GM19452 (cell line): ENCODE data around the gene CCR5AS.
"Not testable (repeated sequence)": the region's sequence is repeated elsewhere in the genome, so short reads cannot be mapped to it uniquely, and the experiment has no call there.

Experiments used
- ATAC-seq: cut with Tn5 transposase; IDR thresholded peaks from one replicate; pipeline ENCODE4 v1.9.1; 2021; ENCODE audit not compliant: unreplicated experiment

The CCR5AS gene

DNA sequence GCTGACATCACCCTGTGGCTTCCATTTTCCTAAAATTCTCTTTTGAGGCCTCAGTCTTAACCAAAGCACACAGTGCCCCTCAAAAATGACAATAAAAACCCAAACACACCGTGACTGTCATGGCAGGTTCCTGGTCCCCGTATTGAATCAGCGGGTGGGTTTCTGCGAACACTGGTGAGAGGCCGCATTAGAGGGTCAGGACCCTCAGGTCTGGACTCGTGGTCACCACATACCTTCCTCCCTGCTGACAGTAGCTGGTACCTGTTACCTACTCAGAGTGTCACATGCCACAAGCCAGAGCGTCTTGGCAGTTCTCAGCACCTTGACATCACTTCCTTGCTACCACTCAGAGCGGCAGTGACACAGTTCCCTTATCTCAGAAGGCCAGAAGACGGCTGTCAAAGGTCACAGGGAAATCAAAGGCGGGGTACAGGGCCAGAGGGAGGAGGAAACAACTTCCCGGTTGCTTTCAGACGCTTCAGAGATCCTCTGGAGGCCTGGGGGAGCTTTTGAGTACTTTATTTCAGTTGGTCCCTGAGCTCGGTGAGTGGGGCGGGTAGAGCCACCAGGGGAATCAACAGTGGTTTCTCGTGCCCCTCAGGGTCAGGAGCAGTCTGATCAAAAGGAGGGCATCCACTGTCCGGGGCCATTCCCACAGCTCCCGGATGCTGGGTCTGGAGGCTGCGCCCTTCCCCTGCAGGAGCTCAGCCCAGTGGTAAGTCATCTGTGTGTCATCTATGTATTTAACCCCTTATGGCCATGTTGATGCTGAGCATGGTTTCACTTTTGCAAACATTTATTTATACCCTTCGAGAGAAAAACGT, at the start of gene CCR5AS, which contains the start of gene CCRL2:
TSS of gene CCR5AS (minus strand) at position 279 of the 824 bp plus-strand sequence.
TSS of gene CCRL2 (plus strand) at position 472 of the 824 bp plus-strand sequence. CDS start 821 bp downstream, outside the sequence.
- no peak for ATAC-seq

DNA sequence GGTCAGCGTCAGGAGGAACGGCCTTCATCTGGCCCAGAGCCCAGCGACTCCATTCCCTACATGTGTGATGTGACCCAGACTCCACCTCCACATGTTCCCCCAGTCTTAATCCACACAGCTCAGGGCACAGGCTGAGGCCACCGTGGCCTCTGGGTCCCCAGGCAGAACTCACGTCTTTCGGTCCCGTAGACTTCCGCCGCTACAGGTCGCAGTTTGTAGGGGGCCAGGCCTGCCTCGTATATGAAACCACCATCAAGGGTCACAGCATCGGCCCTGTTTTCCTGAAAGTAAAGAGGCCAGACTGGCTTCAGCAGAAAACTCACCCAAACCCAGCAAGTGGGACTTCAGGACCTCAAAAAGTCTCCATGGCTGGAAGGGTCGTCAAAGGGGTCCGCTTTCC, 49.3 kb upstream of the CCR5AS start:
- ATAC-seq = no peak

DNA sequence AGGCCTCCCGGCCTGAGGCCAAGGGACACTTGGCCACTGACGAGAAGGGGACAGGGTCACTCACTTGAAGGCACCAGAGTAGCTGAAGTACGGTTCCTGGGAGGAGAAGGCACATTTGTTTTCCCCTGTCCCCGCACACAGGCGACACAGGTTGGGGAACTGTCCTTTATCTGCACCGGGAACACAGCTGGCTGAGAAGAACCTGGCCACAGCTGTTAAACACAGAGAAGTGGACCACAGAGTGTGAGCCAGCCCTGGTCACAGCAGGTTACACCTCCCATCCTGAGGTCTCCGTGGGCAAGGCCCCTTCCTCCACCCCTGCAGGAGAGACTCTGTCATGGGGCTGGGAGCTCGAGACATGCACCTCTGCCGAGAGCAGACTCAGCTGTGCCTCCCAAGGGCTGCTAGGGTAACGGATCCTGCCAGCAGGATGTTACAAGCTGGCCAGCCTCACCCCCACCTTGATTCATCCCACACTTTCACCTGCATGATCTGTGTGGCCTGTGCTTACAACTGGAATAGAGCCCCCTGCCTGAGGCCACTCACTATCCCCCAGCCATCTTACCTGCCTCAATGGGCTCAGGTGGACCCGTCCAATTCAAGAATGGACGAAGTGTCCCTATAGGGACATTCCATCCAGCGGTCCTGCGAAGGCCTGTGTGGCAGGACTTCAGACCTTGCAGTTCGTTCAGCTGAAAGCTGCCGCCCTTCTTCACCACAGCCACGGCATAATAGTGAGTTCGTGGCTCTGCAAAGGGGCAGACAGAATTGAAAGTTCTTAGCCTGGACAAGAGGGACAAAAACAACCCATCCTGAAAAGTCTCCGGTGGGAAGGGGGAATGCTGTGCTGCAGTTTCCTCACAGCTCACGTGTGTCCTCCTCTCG, 48.6 kb upstream of the CCR5AS start:
- no peak for ATAC-seq

DNA sequence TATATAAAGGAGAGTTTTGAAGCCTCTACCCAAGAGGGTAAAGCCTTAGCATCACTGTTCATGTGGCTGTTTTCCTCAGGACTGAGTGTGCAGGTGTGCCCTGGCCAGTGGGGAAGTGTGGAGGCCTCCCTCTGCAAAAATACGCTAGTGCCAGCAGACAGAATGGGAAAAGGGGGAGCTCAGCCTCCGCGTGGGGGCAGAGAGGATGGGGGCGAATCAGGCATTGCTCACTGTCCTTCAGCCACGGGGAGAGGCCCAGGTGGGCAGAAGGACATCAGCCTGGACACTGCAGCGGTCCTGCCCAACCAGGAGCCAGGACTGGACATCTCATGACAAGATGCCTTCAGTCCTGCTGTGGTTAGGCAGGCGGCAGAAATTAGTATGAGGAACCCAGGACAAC, 47.7 kb upstream of the CCR5AS start:
- no peak for ATAC-seq

DNA sequence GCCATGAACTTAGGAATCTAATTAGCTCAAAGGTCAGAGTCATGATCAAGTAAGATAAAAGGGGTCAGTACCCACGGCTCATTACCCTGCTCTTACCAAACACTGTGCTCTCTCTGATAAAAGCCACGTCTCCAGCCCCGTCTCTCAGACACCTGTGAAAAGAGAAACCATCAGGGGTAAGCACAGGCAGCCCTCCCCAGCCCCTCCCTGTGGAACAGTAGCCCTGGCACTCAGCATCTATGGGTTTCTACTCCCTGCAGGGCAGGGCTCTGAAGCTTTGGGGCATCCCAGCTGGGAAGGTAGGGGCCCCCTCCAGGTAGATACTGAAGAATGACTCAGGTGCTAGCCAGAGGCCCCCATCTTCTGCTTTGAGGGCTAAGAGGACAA, 47.3 kb upstream of the CCR5AS start:
- ATAC-seq = no peak

DNA sequence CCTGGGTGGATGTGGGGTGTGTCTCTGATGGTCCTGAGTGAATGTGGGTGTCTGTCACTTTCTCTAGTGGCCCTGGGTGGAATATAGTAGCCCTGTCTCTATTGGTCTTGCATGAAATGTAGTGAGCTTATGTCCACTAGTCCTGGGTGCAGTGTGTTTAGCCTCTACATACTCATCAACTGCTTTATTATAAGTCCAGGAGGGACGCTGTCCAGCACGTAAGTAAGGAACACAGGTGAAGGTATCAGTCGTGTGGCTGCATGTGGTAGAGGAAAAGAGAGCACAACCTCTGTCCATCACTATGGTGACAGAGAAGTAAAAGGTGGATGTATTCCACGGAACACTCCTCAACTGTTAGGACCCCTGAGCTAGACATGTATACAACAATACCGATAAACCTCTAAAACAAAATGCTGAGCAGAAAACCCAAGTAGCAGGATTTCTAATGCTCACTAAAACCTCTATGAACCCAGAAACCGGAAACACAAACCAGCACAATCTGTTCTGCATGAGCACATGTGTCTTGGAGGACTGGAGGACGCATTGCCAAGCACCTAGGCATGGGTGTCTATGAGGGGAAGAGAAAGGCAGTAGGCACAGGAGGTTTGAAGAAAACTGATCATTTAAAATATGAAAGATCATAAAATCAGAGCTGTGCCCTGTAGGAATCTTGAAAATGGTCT, 46.8 kb upstream of the CCR5AS start:
- no peak for ATAC-seq

DNA sequence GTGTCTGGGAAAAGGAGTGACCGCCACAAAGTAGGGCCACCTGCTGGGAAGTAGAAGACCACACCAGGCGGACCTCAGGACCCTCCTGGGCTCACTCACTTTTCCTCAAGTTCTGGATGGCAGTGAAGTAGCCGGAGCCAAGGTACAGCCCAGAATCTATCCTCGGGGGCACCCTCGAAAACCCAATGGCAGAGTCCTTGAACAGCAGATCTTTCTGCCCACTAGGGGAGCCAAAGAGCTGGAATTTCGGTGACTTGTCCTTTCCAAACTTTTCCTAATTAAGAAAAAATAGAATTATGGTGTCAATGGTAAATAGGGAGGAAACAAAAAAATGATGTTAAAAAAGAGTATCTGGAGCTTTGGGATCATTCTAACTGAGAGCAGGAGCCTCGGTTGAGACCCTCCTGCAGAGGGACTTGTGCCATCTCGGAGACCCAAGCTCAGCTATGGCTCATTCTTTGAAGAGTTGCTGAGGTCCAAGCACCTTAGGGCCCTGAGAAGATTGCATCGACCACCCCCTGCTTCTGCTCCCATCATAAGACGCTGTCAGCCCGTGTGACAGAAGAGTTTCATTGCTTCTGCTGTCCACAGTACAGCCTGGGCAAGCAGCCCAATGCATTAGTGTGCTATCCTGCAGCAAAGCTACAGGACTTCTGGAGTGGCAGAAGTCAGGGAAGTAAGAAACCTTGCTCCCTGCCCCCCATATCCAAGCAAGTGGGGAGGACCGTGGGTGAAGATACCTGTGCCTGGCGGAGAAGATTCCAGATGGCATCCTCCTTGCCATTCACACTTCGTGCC, 43.1 kb upstream of the CCR5AS start:
- ATAC-seq = no peak

DNA sequence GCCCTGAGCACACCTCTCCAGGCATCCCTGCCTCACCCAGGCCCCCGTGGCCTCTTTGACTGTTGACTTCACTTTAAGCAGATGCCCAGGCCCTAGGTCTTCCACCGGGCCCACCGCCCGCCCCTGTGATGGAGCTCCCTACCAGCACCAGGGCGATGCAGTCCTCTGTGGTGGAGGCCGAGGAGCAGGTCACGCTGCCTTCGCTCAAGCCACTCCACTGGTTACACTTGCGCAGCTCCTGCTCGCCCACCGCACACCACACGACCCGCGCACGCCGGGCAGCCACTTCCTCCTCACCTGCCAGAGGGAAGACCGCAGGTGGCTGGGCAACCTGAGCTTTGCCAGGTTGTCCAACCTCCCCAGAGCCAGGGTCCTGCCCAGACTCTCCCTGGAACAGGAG, 41.9 kb upstream of the CCR5AS start:
- ATAC-seq = no peak

DNA sequence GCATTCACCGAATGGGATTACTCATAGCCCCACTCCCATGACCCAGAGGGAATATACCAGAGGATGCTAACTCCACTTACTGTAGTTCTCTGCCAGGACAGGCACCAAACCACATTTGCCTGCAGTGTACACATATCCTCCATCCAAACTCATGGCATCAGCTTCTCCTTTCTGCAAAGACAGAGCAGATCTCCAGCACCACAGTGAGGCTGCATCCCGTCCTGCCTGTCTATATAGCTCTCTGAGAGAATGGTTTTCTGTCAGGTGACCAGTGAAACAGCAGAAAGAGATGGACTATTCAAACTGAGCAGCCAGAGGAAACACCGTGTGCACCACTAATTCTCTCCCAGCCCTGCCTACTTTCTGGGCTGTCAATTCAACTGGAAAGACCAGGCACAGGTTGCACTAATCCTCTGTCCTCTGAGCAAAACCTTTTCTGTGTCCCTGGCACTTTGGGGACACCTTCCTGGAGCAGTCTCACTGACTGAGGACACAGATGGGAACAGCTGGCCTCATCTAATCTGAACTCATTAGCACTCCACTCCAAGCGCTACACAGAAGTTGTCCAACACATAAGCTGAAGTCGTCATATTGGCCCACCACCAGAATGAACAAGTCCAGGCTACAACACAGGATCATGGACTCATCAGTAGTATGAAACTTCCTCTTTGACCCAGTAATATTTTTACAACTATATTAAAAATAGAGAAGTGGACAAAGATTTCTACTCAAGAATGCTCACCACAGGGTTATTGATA, 40.5 kb upstream of the CCR5AS start:
- no peak for ATAC-seq

DNA sequence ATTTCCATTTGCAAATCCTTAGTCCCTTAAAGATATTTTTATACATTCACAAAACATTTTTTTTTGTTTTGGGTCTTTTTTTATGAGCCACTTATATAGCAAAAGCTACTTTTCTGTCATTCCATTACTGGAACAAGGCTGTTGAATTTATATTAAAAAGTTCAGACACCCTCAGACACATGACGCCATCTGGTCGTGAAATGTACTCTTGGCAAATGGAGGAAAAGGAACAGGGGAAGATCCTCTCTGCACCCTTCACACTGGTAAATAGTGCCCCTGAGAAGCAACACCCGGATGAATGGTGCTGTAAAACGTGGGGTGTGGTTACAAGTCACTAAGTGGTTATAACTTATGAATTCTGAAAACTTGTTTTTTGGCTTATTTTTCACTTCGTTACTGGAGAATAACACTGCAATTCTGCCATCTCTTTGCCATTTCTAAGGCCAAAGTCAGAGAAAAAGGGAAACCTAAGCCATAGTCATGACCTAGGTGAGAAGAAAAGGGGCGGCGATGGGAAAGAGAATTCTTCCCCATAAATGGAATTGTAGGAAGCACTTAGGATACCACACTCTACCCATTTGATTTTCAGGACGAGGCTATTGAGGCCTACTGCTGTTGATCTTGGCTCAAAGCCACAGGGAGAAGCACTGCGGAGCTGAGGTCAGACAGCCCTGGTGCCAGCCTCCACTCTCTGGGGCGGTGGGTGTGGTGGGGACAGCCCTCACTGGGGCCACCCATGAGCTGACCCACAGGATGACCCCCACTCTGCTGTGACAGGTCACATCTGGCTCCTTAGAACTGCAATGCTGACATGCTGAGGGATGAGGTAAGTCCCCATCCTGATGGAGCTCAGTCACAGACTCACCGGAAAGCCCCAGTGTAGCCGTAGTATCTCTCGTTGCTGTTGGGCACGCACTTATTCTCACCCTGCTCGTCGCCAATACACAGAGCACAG, 36.0 kb upstream of the CCR5AS start:
- no peak for ATAC-seq

DNA sequence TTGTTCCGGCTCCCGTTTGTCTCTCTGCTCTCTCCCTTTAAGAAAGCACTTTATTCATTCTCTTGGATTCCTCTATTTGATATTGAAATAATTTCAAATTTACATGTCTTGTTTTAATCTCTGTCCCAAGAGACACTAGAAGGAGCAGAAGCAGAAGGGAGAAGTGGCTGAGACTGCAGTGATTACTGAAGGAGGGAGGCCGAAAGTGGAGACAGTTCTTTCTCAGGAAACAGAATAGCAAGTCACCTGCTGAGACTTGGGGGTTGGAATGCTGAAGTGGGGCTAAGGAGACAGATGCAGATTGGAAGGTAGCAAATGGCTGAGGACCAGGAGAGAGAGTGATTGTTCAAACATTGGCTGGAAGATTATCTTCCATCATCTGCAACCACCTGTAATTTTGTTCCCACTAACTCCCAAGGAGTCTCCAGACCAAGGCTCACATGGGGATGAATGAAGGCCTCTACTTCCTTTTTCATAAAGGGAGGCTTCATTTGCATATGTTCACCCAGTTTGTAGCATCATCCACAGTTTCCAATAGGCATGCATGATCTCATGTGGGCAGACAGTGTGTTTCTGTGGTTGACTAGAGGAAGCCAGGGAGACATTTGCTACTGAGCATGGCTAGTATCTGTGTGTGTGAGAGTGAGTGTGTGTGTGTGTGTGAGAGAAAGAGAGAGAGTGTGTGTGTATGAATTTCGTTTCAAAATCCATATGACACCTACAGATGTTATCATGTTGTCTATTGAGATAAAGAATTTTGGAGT, 33.8 kb upstream of the CCR5AS start:
- ATAC-seq = peak; percentile 85

DNA sequence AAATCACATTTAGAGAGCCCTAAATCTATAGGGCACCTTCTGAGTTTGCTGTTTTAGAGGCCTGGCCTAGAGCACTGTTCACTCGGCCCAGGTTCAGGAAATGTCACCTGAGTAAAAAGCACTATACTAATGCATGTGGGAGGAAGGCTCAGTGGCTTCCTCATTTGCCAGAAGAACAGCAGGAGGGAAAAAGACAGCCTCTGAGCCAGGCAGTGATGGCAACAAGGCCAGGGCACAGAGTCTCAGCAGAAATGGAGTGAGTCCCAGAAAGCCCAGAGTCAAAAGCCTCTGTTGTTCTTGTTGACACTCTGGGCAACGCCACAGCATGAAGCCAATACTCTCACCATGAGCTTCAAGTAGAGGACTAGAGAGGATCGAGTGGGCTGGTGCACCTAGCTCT, 32.0 kb upstream of the CCR5AS start:
- ATAC-seq = no peak

DNA sequence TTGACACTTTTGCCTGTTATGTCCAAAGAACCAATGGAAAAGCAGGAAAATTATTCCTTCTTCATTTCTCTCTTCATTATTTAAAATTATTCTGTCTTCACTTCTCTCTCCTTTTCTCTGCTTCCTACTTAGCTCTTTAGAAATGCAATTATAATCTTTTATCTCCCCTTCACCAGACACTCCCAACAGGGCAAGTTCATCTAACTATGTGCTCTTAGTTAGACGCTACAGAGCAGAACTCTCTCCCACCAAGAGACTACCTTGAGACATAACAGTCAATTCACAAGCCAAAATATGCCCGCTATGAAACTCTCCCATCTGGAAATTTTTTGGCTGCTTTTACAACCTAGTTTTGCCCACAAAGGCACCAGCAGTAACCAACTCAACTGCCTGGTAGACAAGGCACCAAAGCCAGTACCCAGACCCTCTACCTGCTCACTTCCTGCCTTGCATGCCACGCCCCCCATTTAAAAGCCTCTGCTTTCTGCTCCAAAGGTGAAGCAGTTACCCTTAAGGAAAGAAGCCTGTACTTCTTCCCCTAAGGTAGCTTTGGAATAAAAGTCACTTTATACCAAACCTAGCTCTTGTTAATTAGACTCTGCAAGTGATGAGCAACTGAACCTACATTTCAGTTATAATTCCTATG, 28.3 kb upstream of the CCR5AS start:
- no peak for ATAC-seq

DNA sequence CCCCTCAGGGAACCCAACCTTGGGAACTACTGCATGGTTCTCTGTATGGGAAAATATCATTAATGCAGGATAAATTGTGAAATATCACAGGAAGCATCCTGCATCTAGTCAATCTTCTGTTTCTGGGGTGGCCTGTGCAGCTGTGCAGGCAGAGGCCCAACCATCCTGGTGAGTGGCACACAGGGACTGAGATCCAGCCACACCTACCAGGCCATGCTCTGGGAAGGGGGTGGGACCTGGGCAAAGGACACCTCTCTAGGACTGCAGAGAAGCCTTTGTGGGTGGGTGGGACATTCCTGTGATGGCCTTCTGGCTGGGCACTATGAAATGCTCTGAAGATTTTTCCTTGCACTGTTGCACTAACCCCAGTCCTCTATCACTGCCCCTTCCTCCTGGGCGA, 27.0 kb upstream of the CCR5AS start:
- ATAC-seq = no peak

DNA sequence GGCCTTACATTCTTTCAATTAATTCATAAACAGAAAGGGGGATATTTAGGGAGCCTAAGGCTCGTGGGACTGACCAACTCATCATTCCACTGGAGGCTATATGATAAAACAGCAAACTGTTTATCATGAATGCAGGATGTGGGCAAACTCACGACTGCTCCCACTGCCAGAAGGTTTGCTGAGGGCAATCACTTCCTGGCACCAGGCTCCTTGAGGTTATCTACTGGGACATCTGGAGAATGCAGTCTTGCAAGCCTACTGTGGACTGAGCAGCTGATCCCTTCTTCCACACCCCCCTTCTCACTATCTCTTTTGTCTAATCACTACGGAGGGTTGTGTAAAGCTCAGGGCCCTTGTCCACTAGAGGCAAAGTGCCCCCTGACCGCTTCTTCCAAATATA, 26.3 kb upstream of the CCR5AS start:
- ATAC-seq = not testable (repeated sequence)

DNA sequence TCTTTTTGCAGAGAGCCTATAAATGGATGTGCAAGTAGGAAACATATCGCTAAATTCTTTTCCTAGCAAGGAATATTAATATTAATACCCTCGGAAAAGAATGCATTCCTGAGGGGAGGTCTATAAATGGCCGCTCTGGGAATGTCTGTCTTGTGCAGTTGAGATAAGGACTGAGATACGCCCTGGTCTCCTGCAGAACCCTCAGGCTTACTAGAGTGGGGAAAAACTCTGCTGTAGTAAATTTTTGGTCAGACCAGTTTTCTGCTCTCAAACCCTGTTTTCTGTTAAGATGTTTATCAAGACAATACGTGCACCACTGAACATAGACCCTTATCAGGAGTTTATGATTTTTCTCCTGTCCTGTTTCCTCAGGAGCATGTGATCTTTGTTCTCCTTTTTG, 25.0 kb upstream of the CCR5AS start:
- not testable (repeated sequence) for ATAC-seq

DNA sequence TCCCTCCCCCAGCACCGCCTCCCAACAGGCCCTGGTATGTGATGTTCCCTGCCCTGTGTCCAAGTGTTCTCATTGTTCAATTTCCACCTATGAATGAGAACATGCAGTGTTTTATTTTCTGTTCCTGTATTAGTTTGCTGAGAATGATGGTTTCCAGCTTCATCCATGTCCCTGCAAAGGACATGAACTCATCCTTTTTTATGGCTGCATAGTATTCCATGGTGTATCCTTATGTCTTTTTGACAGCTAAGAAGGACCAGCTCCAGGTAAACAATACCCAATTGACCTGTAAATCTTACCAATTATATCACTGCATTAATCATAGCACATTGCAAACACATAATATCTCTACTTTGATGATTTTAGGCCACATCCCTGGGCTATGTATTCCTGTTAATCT, 24.0 kb upstream of the CCR5AS start:
- ATAC-seq = not testable (repeated sequence)

DNA sequence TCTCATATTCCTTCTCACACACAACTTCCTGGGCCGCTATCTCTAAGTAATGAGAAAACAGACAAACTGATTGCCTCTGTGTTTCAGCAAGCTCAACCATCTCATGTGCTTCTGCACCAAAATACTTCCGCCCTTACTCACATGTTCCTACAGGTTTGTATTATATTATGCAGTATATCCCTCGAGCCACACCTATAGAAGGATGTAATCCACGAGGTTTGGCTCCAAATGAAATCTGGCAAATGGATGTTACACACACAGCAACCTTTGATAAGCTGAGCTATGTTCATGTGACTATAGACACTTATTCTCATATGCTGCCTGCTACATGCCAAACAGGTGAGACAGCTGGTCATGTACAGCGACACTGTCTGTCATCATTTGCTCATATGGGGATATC, 22.8 kb upstream of the CCR5AS start:
- no peak for ATAC-seq
